HG02981 (cell line): ENCODE data around the gene ADAMTS19.

Experiments used
- ATAC-seq: cut with Tn5 transposase; IDR thresholded peaks from one replicate; pipeline ENCODE4 v1.9.1; 2021; ENCODE audit warnings: mild to moderate bottlenecking, moderate library complexity; ENCODE audit not compliant: unreplicated experiment

The ADAMTS19 gene

DNA sequence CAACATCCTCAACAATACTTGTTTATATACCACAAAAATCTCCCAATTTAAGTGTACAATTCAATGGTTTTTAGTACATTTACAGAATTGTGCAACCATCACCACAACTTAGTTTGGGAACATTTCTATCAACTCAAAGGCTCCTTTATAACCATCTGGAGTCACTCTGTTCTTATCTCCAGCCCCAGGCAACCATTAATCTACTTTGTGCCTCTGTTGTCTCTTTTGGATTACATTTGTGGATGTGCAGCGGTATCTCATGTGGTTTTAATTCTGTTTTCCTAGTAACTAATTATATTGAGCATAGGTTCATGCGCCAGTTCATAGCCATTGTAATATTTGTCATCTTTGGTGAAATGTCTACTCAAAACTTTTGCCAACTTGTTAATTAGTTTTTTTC lies 14.4 kb downstream of the ADAMTS19 start:
- ATAC-seq: no peak

DNA sequence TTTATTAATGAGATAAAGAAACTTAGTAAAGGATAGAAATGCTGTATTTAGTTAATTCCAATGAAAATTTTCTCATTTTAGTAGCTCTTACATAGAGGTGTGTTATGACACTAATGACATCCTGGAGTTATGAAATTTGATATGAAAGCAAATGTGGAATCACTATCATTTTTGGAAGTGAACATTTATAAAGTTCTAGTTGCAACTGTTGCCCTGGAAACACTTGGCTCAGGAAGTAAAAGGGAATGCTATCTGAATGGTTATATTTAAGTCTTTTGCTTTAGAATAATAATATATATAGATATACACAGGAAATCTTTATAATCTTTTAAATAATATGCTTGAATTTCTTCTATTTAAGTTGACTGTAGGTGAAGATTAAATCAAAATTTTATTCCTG lies 16.7 kb downstream of the ADAMTS19 start:
- ATAC-seq: no peak

DNA sequence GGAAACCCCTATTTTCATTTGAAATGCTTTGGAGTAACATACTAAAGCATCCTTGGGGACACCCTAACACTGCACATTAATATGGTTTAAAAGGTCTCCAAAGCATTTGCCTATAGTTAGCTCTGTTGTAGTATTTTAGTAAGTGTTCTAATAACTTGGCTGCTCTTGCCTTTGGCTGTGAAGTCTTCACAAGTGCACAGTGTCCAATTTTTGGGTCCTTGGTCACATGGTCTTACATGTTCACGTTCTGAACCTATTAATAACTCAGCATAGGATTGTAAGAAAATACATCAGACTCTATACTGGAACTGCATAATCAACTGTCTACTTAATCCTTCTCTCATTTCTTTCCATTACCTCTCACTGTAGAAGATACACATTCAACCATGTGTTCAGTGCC lies 17.4 kb downstream of the ADAMTS19 start:
- no peak for ATAC-seq

DNA sequence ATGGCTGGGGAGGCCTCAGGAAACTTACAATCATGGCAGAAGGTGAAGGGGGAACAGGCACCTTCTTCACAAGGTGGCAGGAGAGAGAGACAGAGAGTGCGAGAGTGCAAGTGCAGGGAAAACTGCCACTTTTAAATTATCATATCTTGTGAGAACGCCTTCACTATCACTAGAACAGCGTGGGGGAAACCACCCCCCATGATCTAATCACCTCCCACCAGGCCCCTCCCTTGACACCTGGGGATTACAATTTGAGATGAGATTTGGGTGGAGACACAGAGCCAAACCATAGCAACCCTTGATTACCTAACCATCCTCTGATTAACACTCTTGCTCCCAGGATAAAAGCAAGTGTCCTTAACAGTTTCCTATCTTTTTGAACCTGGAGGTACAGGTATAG lies 21.1 kb downstream of the ADAMTS19 start:
- ATAC-seq: no peak

DNA sequence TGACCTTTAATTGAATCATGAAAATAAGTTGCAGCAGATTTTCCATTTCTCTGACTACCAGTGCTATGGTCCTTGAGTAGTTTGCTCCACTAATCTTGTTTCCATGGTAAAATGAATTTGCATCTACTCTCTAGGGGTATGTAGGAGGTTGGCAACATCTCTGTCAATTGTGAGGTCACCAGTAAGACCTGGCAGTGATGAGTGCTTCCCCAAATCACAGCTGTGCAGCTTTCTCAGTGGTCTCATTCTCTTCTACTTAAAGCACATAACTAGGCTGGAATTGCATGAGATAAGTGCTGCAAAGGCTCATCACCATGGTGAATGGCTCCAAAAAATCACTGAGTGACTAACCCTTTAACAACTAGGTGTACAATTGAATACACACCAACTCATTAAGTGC lies 36.3 kb downstream of the ADAMTS19 start:
- ATAC-seq: peak; percentile 50

DNA sequence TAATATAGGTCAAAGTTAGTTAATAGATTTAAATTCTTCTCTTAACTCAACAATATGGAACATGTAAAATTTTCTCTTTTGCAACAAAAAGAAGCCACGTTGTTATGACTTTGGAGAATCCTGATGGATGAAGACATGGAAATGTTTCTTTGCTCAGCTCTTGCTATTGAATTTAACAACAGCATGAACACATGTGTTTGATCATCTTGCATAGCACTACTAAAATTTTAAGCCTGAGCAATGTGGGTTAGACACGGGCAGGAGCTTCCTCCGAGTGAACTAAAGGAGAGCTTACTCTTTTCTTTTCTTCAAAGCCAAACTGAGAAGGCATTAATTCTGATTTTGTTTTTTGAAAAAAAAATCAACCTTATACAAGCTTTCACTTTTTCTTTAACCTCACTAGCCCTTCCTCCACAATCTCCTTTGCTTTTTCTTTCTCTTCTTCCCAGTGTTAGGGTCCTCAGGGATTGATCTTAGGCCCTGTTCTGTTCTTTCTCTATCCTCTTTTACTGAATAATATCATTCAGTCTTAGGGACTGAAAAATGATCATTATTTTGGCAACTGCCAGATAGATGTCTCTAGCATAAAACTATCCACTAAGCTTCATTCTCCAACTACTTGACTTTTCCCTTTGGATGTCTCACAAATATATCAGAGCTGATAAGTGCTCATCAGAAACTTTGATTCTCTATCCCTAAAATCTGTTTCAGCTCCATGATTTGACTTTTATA lies 36.9 kb downstream of the ADAMTS19 start:
- ATAC-seq: no peak

DNA sequence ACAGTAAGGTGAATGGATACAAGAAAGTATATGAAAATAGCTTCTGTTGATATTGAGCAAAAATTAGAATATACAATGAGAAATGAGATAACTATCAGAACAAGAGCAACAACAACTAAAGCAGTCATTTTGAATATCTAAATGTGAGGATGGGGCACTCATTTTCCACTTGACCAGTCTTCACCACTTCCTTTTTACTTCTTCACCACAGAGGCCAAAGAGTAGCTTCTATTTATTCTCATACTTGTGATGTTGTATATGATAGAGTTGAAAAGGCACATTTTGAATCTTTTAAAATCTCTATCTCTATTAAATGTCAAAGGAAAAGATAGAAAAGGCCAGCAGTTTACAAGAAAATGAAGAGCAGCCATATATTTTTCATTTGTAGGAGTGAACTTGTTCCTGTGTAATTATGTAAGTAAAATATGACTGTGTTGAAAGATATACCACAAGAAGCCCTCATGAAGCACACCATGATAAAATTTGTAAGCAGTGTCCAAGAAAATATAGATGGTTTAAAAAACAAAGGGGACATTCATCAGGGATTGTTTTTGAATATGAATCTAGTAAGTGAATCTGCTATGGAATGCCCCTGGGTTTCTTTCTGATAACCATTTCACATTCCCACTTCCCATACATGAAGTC lies 39.2 kb downstream of the ADAMTS19 start:
- ATAC-seq: peak; percentile 82

DNA sequence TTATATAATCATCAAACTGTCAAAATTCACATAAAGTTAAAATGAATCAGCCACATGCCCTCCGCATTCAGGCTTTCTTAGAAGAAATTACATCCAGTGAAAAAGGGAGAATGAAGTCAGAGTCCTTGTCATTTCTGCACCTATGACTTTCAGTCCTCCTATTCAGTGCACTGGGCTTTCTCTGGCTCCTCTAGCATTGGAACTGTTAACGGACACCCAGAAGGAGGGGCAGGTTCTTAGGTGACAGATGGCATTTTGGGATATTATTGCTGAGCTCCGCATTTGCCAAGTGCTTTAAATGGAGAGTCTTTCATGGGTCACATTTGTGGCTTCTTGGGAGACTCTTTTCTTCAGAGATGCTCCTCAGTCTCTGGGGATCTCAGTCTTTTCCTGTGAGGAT lies 40.0 kb downstream of the ADAMTS19 start:
- ATAC-seq: no peak

DNA sequence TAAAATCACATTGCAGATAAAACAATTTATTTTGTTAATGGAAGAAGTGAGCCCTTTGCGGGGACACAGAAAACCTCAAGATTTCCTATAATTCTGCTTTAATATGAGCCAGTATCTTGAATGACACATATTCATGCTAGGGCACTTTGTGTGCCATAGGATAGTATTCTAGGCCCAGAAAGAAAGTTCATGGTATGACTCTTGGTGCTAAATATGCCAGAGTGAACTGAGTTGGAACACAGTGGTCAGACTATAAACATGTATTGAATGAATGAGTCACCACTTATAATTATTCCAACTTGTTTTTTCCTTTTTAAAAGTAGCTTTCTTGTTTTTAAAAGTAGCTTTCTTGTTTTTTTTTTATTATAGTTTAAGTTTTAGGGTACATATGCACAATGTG lies 46.0 kb downstream of the ADAMTS19 start:
- ATAC-seq: no peak

DNA sequence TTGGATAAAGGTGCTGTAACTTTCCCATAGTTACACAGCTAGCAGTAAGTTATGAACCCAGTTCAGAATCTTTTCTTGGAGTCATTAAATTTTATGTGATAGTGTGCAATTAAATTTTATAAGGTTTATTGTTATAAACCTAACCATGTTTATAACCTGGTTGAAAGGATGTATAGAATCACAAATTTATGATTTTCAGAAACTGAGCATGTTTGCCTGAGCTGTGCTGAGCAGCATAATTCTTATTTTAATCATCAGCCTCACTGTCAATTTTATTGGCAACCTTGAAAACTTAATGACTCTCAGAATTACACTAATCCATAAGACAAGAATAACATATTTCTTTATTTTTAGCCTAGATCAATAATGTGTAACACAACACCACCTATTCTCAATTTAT lies 46.9 kb downstream of the ADAMTS19 start:
- ATAC-seq: no peak

DNA sequence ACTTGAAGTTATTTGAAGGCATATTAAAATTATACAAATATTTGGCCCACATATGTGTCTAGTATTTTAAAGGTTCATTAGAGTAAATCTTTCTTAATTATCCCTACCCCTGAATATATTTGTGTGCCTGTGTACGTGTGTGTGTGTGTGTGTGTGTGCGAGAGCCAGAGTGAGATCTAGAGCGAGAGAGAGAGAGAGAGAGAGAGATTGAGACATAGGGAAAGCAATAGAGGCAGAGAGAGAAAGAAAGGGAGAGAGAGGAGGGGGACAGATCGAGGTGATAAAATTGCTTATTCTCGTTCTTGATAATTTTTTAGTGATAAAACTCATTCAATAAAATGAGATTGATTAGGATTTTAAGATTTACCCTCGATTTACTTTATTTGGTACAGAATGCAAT lies 47.4 kb downstream of the ADAMTS19 start:
- no peak for ATAC-seq

DNA sequence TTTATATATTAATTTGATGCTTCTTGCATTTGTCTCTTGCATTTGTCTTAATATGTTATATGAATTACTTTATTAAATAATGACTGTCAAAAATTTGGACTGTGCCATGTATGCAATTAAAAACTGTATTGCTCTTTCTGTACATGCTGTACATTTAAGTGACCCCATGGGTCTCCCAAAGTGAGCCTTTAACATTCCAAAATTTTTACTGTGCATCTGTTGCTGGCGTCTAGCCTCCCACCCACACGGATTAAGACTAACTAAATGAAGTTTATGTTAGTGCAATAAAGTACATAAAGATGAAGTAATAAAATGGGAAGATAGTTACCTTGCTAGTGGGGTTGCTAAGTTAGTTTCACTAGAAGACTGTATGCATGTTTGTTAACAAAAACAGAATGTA lies 48.5 kb downstream of the ADAMTS19 start:
- no peak for ATAC-seq

DNA sequence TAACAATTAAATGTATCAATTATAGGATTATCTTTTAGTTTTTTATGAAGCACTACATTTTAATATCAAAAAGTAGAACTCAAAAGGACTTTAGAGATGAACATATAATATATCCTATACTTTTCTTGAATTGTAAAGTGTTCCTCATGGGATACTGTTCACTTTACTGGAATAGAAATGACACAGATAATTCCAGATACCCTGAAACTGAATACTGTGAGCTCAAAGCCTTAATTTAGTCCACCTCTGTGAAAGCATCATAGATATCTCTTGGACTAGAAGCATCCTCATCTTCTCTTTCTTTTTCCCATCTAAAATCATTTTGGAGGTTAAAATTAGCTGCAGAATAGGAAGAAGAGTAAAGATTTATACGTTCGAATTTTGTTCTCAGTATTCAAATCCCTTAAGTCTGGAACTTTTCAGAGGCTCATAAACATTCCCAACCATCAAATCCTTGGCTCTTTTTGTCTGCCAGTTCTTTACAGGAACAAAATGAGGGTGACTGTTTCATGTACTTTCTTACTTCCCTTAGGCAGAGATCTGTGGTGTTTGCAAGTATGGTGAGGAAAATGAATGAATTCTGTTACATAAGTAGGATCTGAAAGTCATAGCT lies 49.4 kb downstream of the ADAMTS19 start:
- ATAC-seq: no peak

DNA sequence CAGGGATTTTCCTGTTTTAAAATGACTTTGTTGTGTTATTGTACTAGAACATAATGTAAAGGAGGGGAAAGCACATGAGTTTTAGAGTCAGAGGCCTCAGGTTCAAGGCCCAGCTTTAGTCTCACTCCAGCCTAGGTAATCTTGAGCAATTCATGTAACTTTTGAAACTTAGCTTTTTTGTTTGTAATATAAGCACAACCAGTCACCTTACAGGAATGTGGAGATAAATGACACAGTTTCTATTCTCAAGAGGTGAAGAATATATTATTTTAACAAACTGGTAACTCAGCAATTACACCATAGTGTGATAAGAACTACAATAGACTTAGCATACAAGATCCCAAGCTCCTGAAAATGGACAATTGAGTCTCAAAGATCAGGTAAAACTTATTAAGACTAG lies 51.2 kb downstream of the ADAMTS19 start:
- ATAC-seq: no peak

DNA sequence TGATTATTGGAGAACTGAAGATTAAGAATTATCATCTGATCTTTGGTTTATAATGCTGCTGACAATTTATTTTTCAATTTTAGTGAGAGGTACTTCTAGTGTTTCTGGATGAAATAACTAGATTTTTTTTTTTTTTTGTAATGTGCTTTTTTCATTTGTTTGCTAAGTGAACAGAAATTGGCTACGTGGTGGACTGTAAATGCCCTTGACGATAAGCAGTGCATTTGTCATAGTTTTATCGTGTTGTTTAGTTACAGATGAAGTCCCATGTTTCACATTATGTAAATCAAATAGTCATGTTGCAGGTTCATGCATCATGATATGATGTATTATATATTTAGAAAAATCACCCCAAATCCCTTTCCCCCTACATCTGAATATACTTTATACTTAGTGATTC lies 81.0 kb downstream of the ADAMTS19 start:
- ATAC-seq: no peak

DNA sequence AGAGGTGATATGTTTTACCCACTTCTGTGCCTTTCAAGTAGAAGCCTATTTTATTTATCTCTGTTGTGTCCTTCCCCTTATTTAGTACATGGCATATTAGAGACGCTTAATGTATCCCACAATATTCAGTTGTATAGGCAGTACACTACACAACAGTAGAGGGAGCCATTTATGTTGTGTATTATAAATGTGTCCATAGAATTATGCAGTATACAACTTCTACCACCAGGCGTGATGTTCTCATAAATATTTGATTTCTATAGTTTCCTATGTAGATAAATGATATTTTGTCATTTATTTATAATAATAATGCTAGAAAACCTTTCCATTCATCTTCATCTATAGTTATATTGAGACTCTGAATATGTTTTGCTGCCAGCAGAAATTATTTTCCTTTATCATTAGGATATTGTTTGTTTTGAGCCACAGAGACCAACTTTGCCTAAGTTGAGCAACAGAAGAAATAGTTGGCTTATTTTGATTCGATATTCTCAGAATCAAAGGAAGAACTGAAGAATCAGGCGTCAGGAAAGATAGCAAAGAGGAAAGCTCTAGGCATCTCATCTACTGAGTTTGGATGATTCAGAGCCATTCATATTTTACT lies 81.7 kb downstream of the ADAMTS19 start:
- ATAC-seq: peak; percentile 89

DNA sequence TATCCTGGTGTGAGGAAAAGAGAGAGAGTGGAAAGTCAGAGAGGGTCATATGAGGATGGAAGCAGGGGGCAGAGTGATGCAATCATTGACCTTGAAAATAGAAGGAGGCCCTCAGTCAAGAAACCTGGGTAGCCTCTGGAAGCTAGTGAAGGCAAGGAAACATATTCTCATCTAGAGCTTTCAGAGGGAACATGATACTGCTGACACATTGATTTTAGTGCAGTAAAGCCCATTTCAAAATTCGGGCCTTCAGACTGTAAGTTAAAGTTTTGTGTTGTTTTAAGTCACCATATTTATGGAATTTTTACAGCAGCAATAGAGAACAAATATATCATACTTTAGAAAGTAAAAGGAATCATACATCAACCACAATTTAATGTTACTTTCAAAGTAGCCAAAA lies 87.0 kb downstream of the ADAMTS19 start:
- ATAC-seq: no peak

DNA sequence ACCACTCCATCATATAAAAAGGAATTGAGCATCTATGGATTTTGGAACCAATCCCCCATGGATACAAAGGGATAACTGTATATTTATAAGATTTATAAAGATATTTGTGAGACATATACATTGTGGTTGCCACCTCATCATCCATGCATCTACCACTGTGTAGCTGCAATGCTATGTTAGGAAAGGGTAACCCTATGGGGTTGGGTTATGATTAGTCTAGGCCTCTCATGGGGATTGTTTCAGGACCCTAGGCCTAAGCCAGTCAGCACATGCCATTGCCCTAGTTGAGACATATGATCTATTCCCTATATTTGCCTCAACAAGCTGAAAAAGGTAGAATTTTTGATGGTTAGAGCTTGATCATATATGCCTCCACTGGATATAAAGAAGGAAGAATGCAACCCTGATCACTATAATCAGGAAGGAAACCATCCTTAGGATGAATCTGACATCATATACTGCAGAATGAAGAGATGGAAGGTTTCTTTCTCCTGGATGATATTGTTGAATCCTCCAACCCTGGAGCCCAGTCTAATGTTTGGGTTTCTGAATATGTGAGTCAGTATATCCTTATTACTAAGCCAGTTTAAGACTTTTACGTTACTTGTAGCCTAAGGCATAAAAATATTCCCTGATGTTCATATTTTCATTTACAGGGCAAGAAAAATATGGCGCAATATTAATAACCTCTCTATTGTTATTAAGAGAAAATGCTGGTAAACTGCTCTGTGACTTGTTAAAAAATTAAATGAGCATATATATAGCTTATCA lies 94.2 kb downstream of the ADAMTS19 start:
- no peak for ATAC-seq

DNA sequence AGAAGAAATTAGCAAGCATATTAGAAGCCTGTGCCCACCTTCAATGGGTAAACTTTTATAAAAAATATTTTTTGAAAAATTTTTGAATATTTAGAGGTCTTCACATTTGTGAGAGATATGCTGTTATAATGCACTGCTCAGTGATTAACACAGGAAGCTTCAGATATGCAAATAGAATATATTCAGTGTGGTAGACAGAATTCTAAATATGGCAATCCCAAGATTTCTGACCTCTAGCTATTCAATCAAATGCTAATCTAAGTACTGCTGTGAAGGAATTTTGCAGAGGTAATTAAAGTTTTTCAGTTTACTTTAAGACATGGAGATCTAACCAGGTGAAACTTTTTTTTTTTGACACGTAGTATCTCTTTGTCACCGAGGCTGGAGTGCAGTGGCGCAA lies 103.5 kb downstream of the ADAMTS19 start:
- ATAC-seq: no peak

DNA sequence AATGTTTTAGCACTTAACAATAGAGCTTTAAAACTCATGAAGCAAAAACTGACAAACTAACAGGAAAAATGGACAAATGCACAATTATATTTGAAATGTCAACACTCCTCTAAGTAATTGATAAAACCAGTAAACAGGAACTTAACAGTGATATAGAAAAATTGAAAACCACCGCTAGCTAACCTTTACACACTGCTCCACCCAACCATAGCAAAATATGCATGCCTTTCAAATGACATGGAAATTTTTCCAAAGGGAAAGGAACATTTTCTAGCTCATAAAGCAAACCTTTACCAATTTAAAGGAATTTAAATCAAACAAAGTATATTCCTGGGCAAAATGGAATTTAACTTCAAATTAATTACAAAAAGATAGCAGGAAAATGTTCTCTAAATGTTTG lies 109.2 kb downstream of the ADAMTS19 start:
- ATAC-seq: no peak

DNA sequence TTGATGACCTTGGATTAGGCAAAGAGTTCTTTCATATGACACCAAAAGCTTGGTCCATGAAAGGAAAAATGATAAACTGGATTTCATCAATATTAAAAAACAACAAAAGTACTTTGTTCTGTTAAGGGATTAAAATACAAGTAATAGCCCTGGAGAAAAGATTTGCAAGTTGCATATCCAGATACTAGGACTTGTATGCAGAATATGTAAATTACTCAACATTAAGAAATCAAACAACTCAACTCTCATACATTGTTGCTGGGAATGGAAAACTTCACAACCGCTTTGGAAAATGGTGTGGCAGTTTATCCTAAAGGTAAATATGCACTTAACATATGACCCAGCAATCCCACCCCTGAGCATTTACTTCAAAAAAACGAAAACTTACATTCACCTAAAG lies 112.0 kb downstream of the ADAMTS19 start:
- no peak for ATAC-seq
